ENCODE results near the gene RCSD1. TPM values are rescaled to one million over a fixed set of nuclear protein-coding genes. Genes with fewer than 3 reads are reported as not detected.

The RCSD1 gene
- total RNA-seq, 1 donor from 2014 or later = 12.7 TPM

GRCh38 chr1:167663002-167663772, 33.2 kb downstream of the RCSD1 start:
- no peak for DNase-seq (ENCODE audit: low spot score)

DNA sequence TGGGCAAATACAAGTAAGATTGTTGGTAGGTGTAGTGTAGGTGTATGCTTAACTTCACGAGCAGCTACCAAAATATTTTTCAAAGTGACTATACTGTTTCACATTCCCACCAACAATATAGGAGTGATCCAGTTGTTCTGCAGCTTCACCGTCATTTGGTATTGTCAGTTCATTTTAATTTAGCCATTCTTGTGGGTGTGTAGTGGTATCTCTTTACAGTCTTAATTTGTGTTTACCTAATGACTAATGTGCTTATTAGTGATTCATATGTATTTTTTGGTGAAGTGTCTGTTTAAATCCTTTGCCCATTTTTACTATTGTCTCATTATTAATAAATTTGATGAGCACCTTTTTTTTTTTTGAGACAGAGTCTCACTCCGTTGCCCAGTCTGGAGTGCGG, 35.4 kb downstream of the RCSD1 start:
- no peak for DNase-seq (ENCODE audit: low spot score)

- peak; percentile 41 for DNase-seq (ENCODE audit: low spot score)
These were observed 36.4 kb downstream of the RCSD1 start for GRCh38 chr1:167666416-167666815.

DNA sequence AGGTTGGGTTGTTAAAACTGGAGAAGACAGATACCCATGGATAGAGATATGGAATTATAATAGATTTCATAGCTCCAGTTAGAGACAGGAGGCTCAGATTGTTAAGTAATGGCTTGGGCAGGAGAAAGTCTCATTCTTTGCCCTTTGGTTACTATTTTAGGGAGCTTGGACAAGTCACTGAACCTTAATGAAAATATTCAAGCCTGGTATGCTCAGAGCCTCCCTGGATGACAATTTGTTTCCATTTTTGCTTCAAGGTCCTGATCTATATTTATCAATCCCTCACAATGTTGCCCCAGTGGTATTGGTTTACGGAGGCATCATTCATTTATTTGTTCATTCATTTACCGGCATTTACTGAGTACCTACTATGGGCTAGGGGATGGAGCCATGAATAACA, 37.5 kb downstream of the RCSD1 start:
- DNase-seq (ENCODE audit: low spot score) = no peak

DNA sequence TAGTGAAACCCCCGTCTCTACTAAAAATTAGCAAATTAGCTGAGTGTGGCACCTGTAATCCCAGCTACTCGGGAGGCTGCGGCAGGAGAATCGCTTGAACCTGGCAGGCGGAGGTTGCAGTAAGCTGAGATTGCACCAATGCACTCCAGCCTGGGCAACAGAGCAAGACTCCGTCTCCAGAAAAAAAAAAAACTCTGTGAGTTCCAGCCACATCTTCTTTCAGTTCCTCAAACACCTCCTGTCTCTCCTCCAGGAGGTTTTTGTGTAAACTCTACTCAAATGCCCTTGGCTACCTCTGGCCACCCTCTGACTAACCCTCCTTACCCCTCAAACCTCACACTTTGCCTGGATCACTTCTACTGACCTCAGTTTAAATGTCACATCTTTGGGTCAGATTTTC, 38.1 kb downstream of the RCSD1 start:
- DNase-seq (ENCODE audit: low spot score) = no peak

DNA sequence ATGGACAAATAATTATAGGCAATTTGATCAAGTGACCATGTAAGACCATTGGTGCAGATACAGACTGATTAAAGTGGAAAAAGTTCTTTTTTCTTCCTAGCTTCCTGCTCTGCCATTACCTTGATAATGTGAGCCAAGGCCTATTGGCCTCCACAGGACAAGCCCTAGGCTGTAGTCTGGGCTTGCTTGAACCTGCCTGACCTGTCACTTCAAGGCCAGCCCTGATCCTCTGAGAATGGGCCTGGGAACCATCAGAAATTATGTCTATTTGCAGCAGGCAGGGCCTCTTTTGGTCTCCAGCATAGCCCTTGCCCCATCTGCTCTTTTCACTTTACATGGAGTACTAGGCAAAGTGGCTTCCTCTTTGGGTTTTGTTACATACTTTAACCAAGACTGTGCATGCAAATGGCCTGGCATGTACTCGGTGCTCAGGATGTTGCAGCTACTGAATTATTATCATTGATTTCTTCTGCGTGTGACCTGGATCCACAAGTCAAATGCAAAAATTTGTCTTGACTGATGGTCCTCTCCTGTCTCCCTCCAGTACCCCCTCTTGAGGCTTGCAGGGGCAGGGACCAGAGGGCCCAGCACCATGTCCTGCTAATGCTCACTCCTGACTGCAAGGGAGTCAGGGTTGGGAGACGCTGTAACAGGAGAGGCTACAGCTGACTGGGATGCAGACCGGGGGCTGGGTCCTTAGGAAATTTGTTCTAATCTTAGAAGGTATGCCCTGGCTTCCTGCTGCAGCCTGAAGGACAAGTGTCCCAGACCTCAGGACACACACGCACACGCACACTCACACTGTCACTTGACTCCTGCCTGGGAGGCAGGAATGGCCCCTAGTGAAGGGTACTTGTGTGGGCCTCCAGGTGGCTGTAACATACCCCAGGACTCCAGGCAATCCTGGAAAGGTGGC, 39.4 kb downstream of the RCSD1 start:
- no peak for DNase-seq (ENCODE audit: low spot score)

DNA sequence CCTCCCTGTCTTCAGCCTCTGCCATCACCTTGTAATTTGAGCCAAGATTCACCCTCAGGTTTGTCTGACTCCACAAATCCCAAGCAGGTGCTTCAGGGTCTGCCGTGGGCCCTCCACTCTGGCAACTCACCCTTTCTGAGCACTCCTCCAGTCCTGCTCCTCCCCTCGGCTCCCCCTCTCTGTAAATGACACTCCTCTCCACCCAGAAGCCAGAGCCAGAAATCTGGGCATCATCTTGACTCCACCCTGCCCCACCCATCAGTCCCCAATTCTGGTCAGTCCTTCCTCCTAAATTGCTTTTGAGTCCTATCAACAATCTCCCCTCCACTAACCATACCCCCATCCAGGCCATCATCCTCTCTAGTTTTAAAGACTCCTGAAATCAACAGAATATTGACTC, 40.5 kb downstream of the RCSD1 start:
- DNase-seq (ENCODE audit: low spot score) = no peak

DNA sequence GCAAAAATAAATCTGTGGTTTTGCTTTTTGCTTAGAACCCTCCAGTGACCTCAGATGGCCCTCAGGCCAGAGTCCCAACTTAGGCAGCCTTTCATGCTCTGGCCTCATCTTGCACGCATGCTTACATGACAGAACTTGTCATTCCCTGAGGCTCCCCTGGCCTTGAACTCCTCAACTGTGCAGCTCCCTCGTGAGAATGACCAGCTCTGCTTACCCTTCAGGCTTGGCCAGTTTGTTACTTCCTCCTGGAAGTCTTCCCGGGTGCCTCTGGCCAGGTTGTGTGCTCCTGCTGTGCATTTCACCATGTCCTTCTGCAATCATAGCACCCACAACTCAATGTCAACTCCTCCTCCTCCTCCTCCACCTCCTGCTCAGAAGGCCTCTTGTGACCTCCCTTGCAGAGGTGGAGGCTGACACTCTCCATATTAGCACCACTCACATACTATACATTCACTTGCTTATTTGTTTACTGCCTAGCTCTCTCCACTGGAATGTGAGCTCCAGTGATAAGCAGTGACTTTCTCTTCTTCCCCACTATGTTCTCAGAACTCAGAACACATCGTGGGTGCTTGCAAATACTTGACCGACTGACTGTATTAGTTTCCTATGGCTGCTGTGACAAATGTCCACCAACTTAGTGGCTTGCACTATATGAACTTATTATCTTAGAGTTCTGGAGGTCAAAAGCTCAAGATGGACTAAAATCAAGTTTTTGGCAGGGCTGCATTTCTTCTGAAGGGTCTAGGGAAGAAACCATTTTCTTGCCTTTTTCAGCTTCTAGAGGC, 41.9 kb downstream of the RCSD1 start:
- DNase-seq (ENCODE audit: low spot score) = no peak

DNA sequence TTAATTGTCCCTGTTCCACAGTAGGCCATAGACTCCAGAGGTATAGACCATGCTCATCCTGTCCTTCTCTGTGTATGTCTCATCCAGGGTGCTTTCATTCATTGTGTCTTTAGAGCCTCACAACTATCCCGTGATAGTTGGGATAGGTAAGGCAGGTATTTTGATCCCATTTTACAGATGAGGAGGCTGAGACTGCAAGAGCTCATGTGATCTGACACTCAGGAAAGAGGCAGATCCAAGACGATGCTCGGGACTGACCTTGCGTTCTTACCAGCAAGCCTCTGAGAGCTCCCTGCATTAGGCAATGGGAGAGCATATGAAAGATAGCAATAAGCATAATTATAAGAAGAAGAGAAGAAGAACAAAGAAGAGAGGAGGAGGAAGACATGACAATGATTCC, 42.8 kb downstream of the RCSD1 start:
- DNase-seq (ENCODE audit: low spot score) = no peak

DNA sequence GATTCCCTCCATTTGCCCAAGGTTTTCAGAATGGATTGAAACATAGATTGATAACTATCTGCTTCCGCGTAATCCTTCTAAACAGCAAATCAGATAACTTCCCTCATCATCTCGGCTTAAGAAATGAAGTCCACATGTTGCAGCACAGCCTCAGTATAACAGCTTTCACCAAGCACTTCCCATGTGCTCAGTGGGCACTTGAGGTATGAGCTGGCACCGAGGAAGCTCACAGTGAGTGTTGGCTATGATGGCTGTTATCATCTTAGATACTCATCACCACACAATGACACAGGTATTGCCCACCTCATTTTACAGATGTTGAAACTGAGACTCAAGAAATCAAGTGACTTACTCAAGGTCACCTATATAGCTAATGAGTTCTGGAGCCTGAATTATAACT, 43.2 kb downstream of the RCSD1 start:
- DNase-seq (ENCODE audit: low spot score) = no peak

GRCh38 chr1:167674156-167674555, 44.1 kb downstream of the RCSD1 start:
- no peak for DNase-seq (ENCODE audit: low spot score)

GRCh38 chr1:167675440-167675839, 45.4 kb downstream of the RCSD1 start:
- DNase-seq (ENCODE audit: low spot score) = no peak

- DNase-seq (ENCODE audit: low spot score) = no peak
These were observed 46.3 kb downstream of the RCSD1 start for GRCh38 chr1:167676205-167676915.

DNA sequence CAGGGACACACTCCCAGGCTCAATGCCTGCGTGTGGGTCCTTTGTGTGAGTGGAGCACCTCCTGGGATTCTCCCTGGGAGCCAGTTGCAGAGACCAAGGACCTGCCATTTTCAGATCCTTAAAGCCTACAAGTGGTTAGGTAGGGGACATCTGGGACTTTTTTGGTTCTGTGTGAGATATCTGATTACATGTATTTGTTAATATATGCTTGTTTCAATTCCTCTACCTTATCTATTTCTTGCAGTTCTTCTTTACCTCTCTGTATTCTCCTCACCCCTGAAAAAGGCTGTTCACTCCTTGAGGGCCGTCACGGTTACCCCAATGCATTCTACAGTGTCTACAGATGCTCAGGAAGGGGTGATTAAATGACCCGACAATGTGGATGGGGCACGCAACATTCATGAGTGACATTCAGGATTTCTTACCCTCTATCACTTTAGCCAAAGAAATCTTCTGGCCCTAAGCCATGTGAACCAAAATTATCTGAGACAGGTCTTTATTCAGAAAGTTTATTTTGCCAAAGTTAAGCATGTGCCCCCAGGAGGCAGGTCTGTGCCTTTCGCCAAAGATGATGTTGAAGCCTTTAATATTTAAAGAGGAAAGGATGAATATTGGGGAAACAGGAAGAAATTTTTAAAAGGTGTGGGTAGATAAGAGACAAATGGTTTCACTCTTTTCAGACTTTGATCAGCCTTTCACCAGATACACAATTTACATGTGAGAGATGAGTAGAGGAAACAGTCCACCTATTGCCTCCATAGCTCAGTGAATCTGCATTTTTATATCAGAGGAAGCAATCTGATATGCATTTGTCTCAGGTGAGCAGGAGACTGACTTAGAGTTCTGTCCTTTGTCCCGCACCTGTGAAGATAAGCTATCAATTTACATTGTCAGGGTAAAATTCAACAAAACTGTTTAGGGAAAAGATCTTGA, 47.1 kb downstream of the RCSD1 start:
- DNase-seq (ENCODE audit: low spot score) = no peak

GRCh38 chr1:167678422-167678821, 48.4 kb downstream of the RCSD1 start:
- DNase-seq (ENCODE audit: low spot score) = no peak

DNA sequence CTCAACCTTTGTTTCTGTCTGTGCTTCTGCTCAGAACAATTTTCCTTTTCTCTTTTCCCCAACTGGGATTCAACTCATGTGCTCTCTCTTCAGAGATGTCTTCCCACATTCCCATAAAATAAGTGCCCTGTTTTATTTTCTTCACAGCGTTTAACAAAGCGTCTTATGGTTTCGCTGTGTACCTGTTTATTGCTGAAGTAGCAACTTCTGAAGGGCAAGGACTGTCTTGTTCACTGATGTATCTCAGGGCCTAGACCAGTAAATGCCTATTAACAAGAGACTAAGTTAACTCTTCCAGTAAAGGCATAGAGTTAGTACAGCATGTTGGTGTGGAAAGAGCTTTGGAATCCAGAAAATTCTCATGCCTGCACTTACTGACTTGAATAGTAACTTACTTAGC, 48.8 kb downstream of the RCSD1 start:
- DNase-seq (ENCODE audit: low spot score) = no peak

DNA sequence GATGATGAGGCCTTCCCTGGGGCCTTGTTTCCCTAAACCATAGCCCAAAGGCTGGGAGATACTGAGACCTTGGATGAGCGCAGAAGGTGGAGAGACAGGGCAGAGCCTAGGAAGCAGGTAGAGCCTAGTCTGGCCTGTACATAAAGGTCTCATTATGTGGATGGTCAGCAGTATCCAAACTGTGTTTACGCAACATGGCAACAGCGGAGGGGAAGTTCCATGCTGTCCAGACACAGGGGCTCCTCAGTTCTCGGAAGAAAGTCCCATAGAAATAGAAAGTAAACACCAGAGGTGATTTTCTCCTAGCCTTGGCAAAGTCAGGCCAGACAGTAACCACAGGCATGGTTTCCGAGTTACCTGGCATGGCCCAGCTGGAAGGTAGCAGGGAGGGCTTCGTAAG, 49.7 kb downstream of the RCSD1 start:
- DNase-seq (ENCODE audit: low spot score) = no peak

- DNase-seq (ENCODE audit: low spot score) = no peak
These were observed 51.0 kb downstream of the RCSD1 start for GRCh38 chr1:167681024-167681423.

DNA sequence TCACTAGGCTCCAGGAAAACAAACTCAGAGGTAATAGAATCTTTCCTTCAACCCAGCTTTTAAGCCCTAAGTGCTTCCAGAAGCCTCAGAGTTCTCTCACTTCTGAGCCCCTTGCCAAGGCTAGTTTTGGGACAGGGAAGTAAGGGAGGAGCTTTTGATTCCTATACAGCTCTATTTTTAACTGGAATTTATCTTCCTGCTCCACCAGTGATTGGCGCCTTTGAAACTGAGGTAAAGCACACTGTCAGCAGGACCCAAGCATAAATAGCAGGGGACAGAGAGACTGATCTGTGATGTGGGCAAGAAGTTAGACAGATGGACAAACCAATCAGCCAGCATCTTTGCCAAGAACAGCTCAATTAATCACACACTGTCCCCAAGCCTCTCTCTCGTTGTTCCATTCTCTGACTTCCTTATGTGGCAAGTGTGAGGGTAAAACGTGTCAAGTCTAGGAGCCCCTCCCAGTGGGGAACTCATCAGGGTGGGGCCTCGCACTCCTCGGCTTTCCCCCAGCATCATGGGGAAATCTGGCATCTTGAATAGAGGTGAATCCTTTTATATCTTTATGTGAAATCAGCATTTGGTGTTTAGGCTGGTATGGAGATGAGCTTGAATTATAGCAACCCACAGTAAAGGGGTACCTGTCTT, 51.5 kb downstream of the RCSD1 start:
- DNase-seq (ENCODE audit: low spot score) = no peak

All from mesenteric fat pad (tissue), 1 donor.